OCI-LY7 (cell line): Measurements from ENCODE around the gene ARFGAP3. TPM values are rescaled to one million over a fixed set of nuclear protein-coding genes. Genes with fewer than 3 reads are reported as not detected.

Experiments
- BruUV-seq: library from RNA; stranded (reverse); fragments of 400-500 nt; replicated peaks from 2 replicates; lab custom pipeline; 2021; lab: Mats Ljungman, UMichigan
- CTCF ChIA-PET: fragments of 300-600 bp; sonication (Branson Sonifier 250); formaldehyde crosslinking; loops from one replicate; lab custom pipeline; 2022; ENCODE audit warnings: antibody characterized with exemption; ENCODE audit not compliant: unreplicated experiment; lab: Charles Lee
- POLR2A ChIA-PET: fragments of 300-600 bp; sonication (Branson Sonifier 250); formaldehyde crosslinking; loops from one replicate; lab custom pipeline; 2022; ENCODE audit warnings: antibody characterized with exemption; lab: Charles Lee
- DNase-seq: peaks from one replicate; pipeline ENCODE4 v3.0.0-alpha.2; 2015; ENCODE audit warnings: low spot score
- H2AFZ ChIP-seq: fragments of 200-600 bp; sonication (generic), shearing (Covaris generic); 2 replicates; pipeline ENCODE4 v1.6.1; 2014; ENCODE audit warnings: mild to moderate bottlenecking, antibody characterized with exemption, low read length, moderate library complexity
- H3K27ac ChIP-seq: fragments of 200-600 bp; sonication (generic); 2 replicates; pipeline ENCODE4 v1.5.1; 2014; ENCODE audit warnings: mixed run types, low read depth, mild to moderate bottlenecking, moderate library complexity, low read length, inconsistent platforms; ENCODE audit not compliant: poor library complexity, severe bottlenecking
- H3K36me3 ChIP-seq: fragments of 200-600 bp; sonication (generic); 2 replicates; pipeline ENCODE4 v1.6.1; 2014; ENCODE audit warnings: mild to moderate bottlenecking, antibody characterized with exemption, low read length, moderate library complexity, mixed read lengths; ENCODE audit not compliant: insufficient read depth
- H3K4me1 ChIP-seq: fragments of 200-600 bp; sonication (generic); 2 replicates; pipeline ENCODE4 v1.5.1; 2014; ENCODE audit warnings: mild to moderate bottlenecking, low read length; ENCODE audit not compliant: insufficient read depth, poor library complexity, severe bottlenecking
- H3K4me2 ChIP-seq: fragments of 200-600 bp; sonication (generic); 2 replicates; pipeline ENCODE4 v1.6.1; 2014; ENCODE audit warnings: mild to moderate bottlenecking, low read length
- H3K4me3 ChIP-seq: fragments of 200-600 bp; sonication (generic); 2 replicates; pipeline ENCODE4 v1.5.1; 2014; ENCODE audit warnings: mild to moderate bottlenecking, low read depth, low read length; ENCODE audit not compliant: poor library complexity, severe bottlenecking
- H3K79me2 ChIP-seq: fragments of 200-600 bp; sonication (generic); 2 replicates; pipeline ENCODE4 v1.6.1; 2016; ENCODE audit warnings: low read depth, mild to moderate bottlenecking, low read length, moderate library complexity, mixed read lengths; ENCODE audit not compliant: insufficient read depth
- H3K9me2 ChIP-seq: fragments of 200-600 bp; sonication (generic); 2 replicates; pipeline ENCODE4 v1.6.1; 2016; ENCODE audit warnings: mild to moderate bottlenecking, low read length, mixed read lengths; ENCODE audit not compliant: insufficient read depth
- H3K9me3 ChIP-seq: fragments of 200-600 bp; sonication (generic); 2 replicates; pipeline ENCODE4 v1.6.1; 2014; ENCODE audit warnings: mild to moderate bottlenecking, mixed run types, low read length, mixed read lengths
- H4K20me1 ChIP-seq: fragments of 200-600 bp; sonication (generic); 2 replicates; pipeline ENCODE4 v1.6.1; 2014; ENCODE audit warnings: mild to moderate bottlenecking, antibody characterized with exemption, low read length, moderate library complexity, mixed read lengths; ENCODE audit not compliant: insufficient read depth
- EZH2phosphoT487 ChIP-seq: fragments of 200-600 bp; sonication (generic); IDR thresholded peaks from 2 replicates; pipeline ENCODE4 v1.6.1; 2018; ENCODE audit warnings: low read depth, borderline replicate concordance, mild to moderate bottlenecking, mixed run types, antibody characterized with exemption, low read length, moderate library complexity, mixed read lengths
- intact Hi-C: fragments of 100-400 bp; cut with micrococcal nuclease; formaldehyde crosslinking; loops from one replicate; pipeline ENCODE4 v1.10.0; 2022; ENCODE audit not compliant: unreplicated experiment
- total RNA-seq, 2 experiments: library from RNA; depleted of rRNA in 1 of 2; stranded (reverse); fragments of >200 nt in 1 of 2; shearing (Covaris generic) in 1 of 2; gene quantifications; 2 replicates each; pipeline ENCODE4 v1.2.3, GENCODE V29; 2014 to 2022
- TF ChIP-seq, protein P1 (sequence below): fragments of 200-600 bp; sonication (generic); conservative IDR thresholded peaks from 2 replicates; pipeline ENCODE4 v1.5.1; 2014; ENCODE audit warnings: mild to moderate bottlenecking, antibody characterized with exemption, low read length, moderate library complexity, mixed read lengths

Gene ARFGAP3
- total RNA-seq, 2 experiments from 2014 or later: 24.2 to 47.0 TPM

DNA sequence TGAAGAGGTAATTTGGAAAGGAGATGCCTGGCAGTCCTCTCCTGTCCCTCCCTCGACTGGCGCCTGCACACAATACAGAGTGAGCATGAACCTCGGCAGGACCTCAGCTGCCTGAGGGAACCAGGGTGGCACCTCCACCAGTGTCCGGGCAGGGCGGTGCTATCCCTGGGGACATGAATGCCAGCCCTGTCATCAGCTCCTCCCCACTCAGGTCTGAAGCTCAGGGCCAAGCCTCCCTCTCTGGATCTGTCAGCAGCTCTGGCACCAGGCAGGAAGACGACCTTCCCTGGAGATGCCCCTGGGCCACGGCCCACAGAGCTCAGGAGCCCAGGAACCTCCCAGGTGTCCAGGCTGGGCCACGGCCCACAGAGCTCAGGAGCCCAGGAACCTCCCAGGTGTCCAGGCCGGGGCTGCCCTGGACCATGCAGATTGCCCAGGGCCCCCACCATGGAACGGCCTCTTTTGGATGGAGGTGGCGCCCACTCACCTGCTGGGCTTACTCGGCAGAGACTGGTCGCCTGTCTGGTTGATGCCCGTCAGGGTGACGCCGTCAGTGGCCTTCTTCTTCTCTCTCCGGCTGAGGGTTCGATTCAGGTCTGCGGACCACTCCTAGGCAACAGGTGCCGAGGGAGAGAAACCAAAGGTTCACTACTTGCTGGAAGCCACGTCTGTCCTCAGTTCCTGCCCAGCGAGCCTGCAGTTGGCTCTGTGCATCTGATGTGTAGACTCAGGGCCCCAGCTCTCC, 21.7 kb upstream of the ARFGAP3 start:
- H3K9me2 ChIP-seq: no peaks in the 10 kb centered on the region
- H4K20me1 ChIP-seq: no peaks in the 10 kb centered on the region
- ChIA-PET POLR2A (no interaction called here), CTCF (no interaction called here)
- no peak overlapping the region for H3K4me2 ChIP-seq
- no peaks in the 10 kb centered on the region for H3K9me3 ChIP-seq
- peaks cover 47% of the 10 kb centered on the region; the same call in 1 of the 2 replicates for H3K36me3 ChIP-seq
- no peak for DNase-seq
- TF ChIP-seq EZH2phosphoT487: no peak
- TF ChIP-seq, protein P1, sequence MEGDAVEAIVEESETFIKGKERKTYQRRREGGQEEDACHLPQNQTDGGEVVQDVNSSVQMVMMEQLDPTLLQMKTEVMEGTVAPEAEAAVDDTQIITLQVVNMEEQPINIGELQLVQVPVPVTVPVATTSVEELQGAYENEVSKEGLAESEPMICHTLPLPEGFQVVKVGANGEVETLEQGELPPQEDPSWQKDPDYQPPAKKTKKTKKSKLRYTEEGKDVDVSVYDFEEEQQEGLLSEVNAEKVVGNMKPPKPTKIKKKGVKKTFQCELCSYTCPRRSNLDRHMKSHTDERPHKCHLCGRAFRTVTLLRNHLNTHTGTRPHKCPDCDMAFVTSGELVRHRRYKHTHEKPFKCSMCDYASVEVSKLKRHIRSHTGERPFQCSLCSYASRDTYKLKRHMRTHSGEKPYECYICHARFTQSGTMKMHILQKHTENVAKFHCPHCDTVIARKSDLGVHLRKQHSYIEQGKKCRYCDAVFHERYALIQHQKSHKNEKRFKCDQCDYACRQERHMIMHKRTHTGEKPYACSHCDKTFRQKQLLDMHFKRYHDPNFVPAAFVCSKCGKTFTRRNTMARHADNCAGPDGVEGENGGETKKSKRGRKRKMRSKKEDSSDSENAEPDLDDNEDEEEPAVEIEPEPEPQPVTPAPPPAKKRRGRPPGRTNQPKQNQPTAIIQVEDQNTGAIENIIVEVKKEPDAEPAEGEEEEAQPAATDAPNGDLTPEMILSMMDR: no peak
- no peak overlapping the region for H3K4me3 ChIP-seq
- H3K27ac ChIP-seq: no peak overlapping the region
- H3K4me1 ChIP-seq: peaks cover 9% of the 10 kb centered on the region
- intact Hi-C loops: no loop called here
- no peak overlapping the region for H2AFZ ChIP-seq
- BruUV-seq: no TSS peak
- H3K79me2 ChIP-seq: no peaks in the 10 kb centered on the region

DNA sequence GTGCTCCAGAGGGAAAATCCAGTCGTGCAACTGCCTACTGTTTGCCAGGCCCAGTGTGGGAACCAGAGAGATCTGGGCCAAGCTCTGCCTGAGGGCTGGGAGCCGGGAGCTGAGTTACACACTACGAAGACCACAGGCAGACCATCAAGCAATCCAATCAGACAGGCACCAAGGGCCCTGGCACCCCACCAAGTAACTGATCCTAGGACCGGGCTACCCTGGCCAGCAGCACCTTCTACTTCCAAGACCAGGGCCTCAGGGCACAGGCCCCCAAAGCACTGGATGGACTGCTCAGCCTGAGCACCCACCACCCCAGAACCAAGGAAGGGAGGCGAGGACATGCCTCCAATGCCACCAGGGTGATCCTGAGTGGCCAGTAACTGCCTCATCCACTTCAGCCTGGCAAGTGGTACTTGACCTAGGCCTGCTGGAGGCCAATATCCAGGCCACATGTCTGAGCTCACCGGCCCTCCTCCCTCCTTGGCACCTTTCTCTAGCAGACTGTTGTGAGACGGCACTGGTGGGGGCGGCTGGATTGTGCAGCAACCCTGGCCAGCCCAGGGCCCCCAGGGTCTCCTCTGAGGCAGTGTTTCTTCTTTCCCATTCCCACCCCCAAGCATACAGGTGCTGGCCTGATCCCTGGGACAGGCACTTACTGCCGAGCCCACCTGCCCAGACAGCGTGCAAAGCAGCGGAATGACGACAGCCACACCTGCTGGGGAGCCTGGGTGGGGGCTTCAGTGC, 20.7 kb upstream of the ARFGAP3 start:
- BruUV-seq: no TSS peak
- no peak for DNase-seq
- Histone ChIP-seq H2AFZ (no peak overlapping the region), H3K9me2 (no peaks in the 10 kb centered on the region), H3K4me3 (no peak overlapping the region), H3K4me1 (peaks cover 8% of the 10 kb centered on the region), H3K9me3 (no peaks in the 10 kb centered on the region), H3K4me2 (no peak overlapping the region), H3K36me3 (peaks cover 40% of the 10 kb centered on the region; the same call in 1 of the 2 replicates), H4K20me1 (no peaks in the 10 kb centered on the region), H3K79me2 (no peaks in the 10 kb centered on the region), H3K27ac (no peak overlapping the region)
- POLR2A ChIA-PET: interaction anchor here (0.6 kb wide), 1 partner anchor 17 kb away, joined by 3 read pairs; no protein-coding TSS in a partner anchor
- TF ChIP-seq, protein P1: no peak
- TF ChIP-seq EZH2phosphoT487: no peak
- CTCF ChIA-PET: no interaction called here
- intact Hi-C loops: no loop called here

- no peak for TF ChIP-seq EZH2phosphoT487
- TF ChIP-seq, protein P1: no peak
- Histone ChIP-seq H4K20me1 (no peaks in the 10 kb centered on the region), H2AFZ (no peak overlapping the region), H3K4me1 (peaks cover 2% of the 10 kb centered on the region), H3K9me2 (no peaks in the 10 kb centered on the region), H3K9me3 (no peaks in the 10 kb centered on the region), H3K4me2 (no peak overlapping the region), H3K27ac (no peak overlapping the region), H3K79me2 (no peaks in the 10 kb centered on the region), H3K36me3 (peaks cover 36% of the 10 kb centered on the region; the same call in 1 of the 2 replicates), H3K4me3 (no peak overlapping the region)
- DNase-seq: no peak
- CTCF ChIA-PET: no interaction called here
- BruUV-seq: no TSS peak
- POLR2A ChIA-PET: no interaction called here
- intact Hi-C loops: no loop called here
These were observed 20.1 kb upstream of the ARFGAP3 start for GRCh38 chr22:42877158-42877557.
